Adipocyte (in vitro differentiated cells): ENCODE data around the gene TGFBR3L.
A peak's percentile ranks its signal among the peaks of the same experiment; 100 is the strongest.

Experiments
- DNase-seq: peaks from one replicate; pipeline ENCODE4 v3.0.0-alpha.2; 2015; ENCODE audit warnings: low read depth
- H3K27me3 ChIP-seq: replicated peaks from 2 replicates; pipeline ENCODE4 v1.7.0; 2013; ENCODE audit warnings: mild to moderate bottlenecking, low read length, moderate library complexity; ENCODE audit not compliant: control insufficient read depth, insufficient read depth
- H3K36me3 ChIP-seq: 2 replicates; pipeline ENCODE4 v1.7.0; 2013; ENCODE audit warnings: low read length, mild to moderate bottlenecking, moderate library complexity; ENCODE audit not compliant: control insufficient read depth, insufficient read depth, severe bottlenecking
- H3K4me1 ChIP-seq: 2 replicates; pipeline ENCODE4 v1.7.0; 2013; ENCODE audit warnings: mild to moderate bottlenecking, low read length, moderate library complexity; ENCODE audit not compliant: control insufficient read depth, insufficient read depth
- H3K4me3 ChIP-seq: 2 replicates; pipeline ENCODE4 v1.7.0; 2013; ENCODE audit warnings: mild to moderate bottlenecking, low read length, moderate library complexity
- H3K9ac ChIP-seq: 2 replicates; pipeline ENCODE4 v1.7.0; 2013; ENCODE audit warnings: mild to moderate bottlenecking, low read length, moderate library complexity
- H3K9me3 ChIP-seq: 2 replicates; pipeline ENCODE4 v1.7.0; 2013; ENCODE audit warnings: mild to moderate bottlenecking, low read length, moderate library complexity; ENCODE audit not compliant: control insufficient read depth

The TGFBR3L gene

DNA sequence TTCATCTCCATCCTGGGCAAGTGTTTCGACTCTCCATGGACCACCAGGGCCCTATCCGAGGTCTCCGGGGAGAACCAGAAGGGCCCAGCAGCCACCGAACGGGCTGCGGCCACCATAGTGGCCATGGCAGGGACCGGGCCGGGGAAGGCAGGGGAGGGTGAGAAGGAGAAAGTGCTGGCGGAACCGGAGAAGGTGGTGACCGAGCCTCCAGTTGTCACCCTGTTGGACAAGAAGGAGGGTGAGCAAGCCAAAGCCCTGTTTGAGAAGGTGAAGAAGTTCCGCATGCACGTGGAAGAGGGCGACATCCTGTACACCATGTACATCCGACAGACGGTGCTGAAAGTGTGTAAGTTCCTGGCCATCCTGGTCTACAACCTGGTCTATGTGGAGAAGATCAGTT lies 15.7 kb upstream of the TGFBR3L start:
- H3K9ac ChIP-seq, result no peak overlapping the region
- DNase-seq, result no peak
- H3K4me1 ChIP-seq, result peaks cover 16% of the 10 kb centered on the region

GRCh38 chr19:7899751-7900378 lies 14.8 kb upstream of the TGFBR3L start:
- H3K4me3 ChIP-seq, result no peak overlapping the region
- no peak overlapping the region for H3K9ac ChIP-seq
- peaks cover 14% of the 10 kb centered on the region for H3K36me3 ChIP-seq
- H3K9me3 ChIP-seq, result no peaks in the 10 kb centered on the region
- DNase-seq, result no peak
- H3K27me3 ChIP-seq, result no peaks in the 10 kb centered on the region
- peaks cover 18% of the 10 kb centered on the region for H3K4me1 ChIP-seq

More for the DNA sequence above, 15.7 kb upstream of the TGFBR3L start:
- peaks cover 14% of the 10 kb centered on the region for H3K36me3 ChIP-seq
- H3K27me3 ChIP-seq, result no peaks in the 10 kb centered on the region
- no peak overlapping the region for H3K4me3 ChIP-seq
- no peaks in the 10 kb centered on the region for H3K9me3 ChIP-seq

GRCh38 chr19:7900401-7900870 lies 14.2 kb upstream of the TGFBR3L start:
- no peak for DNase-seq
- no peak overlapping the region for H3K4me3 ChIP-seq
- no peak overlapping the region for H3K9ac ChIP-seq
- peaks cover 14% of the 10 kb centered on the region for H3K36me3 ChIP-seq
- H3K27me3 ChIP-seq, result no peaks in the 10 kb centered on the region
- H3K9me3 ChIP-seq, result no peaks in the 10 kb centered on the region
- peaks cover 22% of the 10 kb centered on the region for H3K4me1 ChIP-seq

DNA sequence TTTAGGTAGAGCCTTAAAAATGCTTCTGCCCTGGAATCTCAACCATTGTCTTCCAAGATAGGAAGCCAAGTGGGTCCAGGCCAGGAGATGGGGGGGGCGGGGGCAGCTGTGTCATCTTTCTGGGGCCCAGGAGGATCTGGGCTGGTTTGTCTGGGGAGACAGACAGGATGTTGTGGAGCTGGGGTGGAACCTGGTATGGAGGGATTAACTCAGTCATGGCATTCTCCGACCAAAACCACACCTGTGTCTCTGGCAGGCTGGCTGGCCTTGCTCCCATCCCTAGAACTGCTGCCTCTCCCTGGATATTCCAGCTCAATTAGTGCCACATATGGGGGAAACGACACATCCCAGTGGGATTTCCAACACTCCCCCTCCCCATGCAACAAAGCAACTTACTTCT lies 13.7 kb upstream of the TGFBR3L start:
- Histone ChIP-seq H3K9ac (no peak overlapping the region), H3K36me3 (peaks cover 17% of the 10 kb centered on the region), H3K4me3 (no peak overlapping the region), H3K9me3 (no peaks in the 10 kb centered on the region), H3K4me1 (peaks cover 23% of the 10 kb centered on the region), H3K27me3 (no peaks in the 10 kb centered on the region)
- no peak for DNase-seq

DNA sequence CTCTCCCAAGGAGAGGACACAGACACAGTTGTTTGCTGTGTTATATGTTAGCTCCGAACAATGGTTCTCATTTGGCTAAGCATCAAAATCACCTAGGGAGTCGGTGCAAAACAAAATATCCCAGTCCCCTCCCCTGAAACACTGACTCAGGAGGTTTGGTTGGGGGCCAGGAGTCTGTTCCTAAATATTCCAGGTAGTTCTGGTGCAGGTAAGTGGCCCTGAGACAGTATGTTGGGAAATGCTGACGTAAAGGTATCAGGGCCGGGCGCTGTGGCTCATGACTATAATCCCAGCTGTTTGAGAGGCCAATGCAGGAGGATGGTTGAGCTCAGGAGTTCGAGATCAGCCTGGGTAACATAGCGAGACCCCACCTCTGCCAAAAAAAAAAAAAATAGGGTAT lies 13.3 kb upstream of the TGFBR3L start:
- Histone ChIP-seq H3K9me3 (no peaks in the 10 kb centered on the region), H3K36me3 (peaks cover 19% of the 10 kb centered on the region), H3K9ac (no peak overlapping the region), H3K4me1 (peaks cover 23% of the 10 kb centered on the region), H3K4me3 (no peak overlapping the region), H3K27me3 (no peaks in the 10 kb centered on the region)
- no peak for DNase-seq

DNA sequence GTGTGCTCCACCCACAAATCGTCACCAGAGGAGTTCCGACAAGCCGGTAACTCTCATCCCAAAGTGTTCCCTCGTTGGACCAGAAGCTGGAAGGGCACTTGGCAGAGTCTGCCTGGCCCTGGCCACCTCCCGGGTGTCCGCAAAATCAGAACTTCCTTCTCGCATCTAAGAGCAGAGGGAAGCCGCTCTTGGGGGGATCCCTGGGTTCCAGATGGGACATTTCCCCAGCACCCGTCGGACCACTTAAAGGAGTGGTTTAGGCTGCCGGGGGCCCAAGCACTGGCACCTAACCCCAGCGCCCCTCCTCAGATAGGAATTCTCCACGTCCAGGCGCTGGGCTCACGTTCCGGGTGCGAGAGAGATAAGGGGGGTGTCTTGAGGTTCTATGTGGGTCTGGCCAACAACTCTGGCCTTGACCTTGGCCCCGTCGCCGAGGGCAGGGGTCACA lies 11.8 kb upstream of the TGFBR3L start:
- Histone ChIP-seq H3K36me3 (peaks cover 21% of the 10 kb centered on the region), H3K27me3 (no peaks in the 10 kb centered on the region), H3K4me3 (peak overlapping the region; percentile 89), H3K9me3 (no peaks in the 10 kb centered on the region), H3K9ac (peak overlapping the region; percentile 95), H3K4me1 (peaks cover 23% of the 10 kb centered on the region)
- no peak for DNase-seq

- Histone ChIP-seq H3K4me3 (peak within 1 kb of the TSS; percentile 96), H3K27me3 (no peaks in the 10 kb centered on the region), H3K4me1 (peaks cover 23% of the 10 kb centered on the region), H3K9me3 (no peaks in the 10 kb centered on the region), H3K9ac (peak within 1 kb of the TSS; percentile 95), H3K36me3 (peaks cover 21% of the 10 kb centered on the region)
- peak; percentile 100 for DNase-seq
Observed at GRCh38 chr19:7903244-7904073, 11.2 kb upstream of the TGFBR3L start, which contains the start of gene MAP2K7. Gene MAP2K7 (plus strand): TSS chr19:7903877. CDS start chr19:7903945, 68 bp downstream.

GRCh38 chr19:7904074-7905020 lies 10.3 kb upstream of the TGFBR3L start:
- DNase-seq, result peak; percentile 73
- H3K4me3 ChIP-seq, result peak overlapping the region; percentile 96
- peak overlapping the region; percentile 95 for H3K9ac ChIP-seq
- H3K27me3 ChIP-seq, result no peaks in the 10 kb centered on the region
- H3K9me3 ChIP-seq, result no peaks in the 10 kb centered on the region
- H3K36me3 ChIP-seq, result peaks cover 12% of the 10 kb centered on the region
- peaks cover 23% of the 10 kb centered on the region for H3K4me1 ChIP-seq

GRCh38 chr19:7905268-7905667 lies 9.4 kb upstream of the TGFBR3L start:
- Histone ChIP-seq H3K36me3 (peaks cover 11% of the 10 kb centered on the region), H3K9ac (peak overlapping the region; percentile 95), H3K9me3 (no peaks in the 10 kb centered on the region), H3K4me1 (peaks cover 23% of the 10 kb centered on the region), H3K4me3 (peak overlapping the region; percentile 96), H3K27me3 (no peaks in the 10 kb centered on the region)
- DNase-seq, result no peak

DNA sequence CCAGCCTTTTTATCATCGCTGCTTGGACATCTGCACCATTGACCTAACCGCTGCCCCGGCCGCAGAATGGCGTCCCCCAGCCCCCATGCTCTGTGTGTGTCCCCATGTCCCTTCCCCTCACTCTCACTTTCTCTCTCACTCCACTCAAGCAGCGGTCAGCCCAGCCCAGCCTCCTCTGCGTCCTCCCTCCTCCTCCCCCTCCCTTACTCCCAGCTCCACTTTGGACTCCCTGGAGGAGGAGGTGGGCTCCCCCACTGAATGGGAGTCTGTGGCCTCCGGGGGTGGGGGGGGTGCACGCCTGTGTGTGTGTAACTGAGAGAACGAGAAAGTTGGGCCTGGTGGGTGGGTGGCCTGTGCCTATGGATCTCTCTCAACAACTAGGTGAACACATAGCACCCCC lies 8.8 kb upstream of the TGFBR3L start:
- no peak for DNase-seq
- Histone ChIP-seq H3K4me3 (no peak overlapping the region), H3K9me3 (no peaks in the 10 kb centered on the region), H3K27me3 (no peaks in the 10 kb centered on the region), H3K9ac (no peak overlapping the region), H3K4me1 (peaks cover 23% of the 10 kb centered on the region), H3K36me3 (peaks cover 17% of the 10 kb centered on the region)
